Fibroblast of mammary gland (primary cell): ENCODE data around the gene MED13.

ENCODE experiments used
- DNase-seq: peaks from one replicate; pipeline ENCODE4 v3.0.0-alpha.2; 2010; ENCODE audit warnings: low read depth
- H3K4me3 ChIP-seq: 2 replicates; pipeline ENCODE4 v1.5.1; 2011; ENCODE audit warnings: low read depth, mild to moderate bottlenecking, low read length, moderate library complexity; ENCODE audit not compliant: control insufficient read depth
- CTCF ChIP-seq: conservative IDR thresholded peaks from 2 replicates; pipeline ENCODE4 v1.5.1; 2011; ENCODE audit warnings: low read depth, low read length, inconsistent platforms; ENCODE audit not compliant: control insufficient read depth, insufficient read depth

The MED13 gene

GRCh38 chr17:61984821-61985220 is 80.3 kb downstream of the MED13 start:
- no peak overlapping the region for H3K4me3 ChIP-seq
- TF ChIP-seq CTCF: no peak
- no peak for DNase-seq

GRCh38 chr17:61981323-61981722 is 83.8 kb downstream of the MED13 start:
- H3K4me3 ChIP-seq: no peak overlapping the region
- DNase-seq: no peak
- no peak for TF ChIP-seq CTCF

- no peak for DNase-seq
- no peak overlapping the region for H3K4me3 ChIP-seq
- TF ChIP-seq CTCF: no peak
Observed at GRCh38 chr17:61980535-61980934, 84.5 kb downstream of the MED13 start.

GRCh38 chr17:61974115-61974514 is 91.0 kb downstream of the MED13 start:
- no peak overlapping the region for H3K4me3 ChIP-seq
- no peak for TF ChIP-seq CTCF
- DNase-seq: no peak

- no peak overlapping the region for H3K4me3 ChIP-seq
- TF ChIP-seq CTCF: no peak
- no peak for DNase-seq
Observed at GRCh38 chr17:61972311-61972710, 92.8 kb downstream of the MED13 start.

- DNase-seq: no peak
Observed at GRCh38 chr17:61970030-61970429, 95.0 kb downstream of the MED13 start.

More at GRCh38 chr17:61970030-61970429, 95.0 kb downstream of the MED13 start:
- no peak for TF ChIP-seq CTCF
- H3K4me3 ChIP-seq: no peak overlapping the region
